ENCODE data around the gene GARIN3. TPM values are rescaled to one million over a fixed set of nuclear protein-coding genes. Genes with fewer than 3 reads are reported as not detected.

Gene GARIN3
- total RNA-seq, 1 experiment from 2014 or later: not detected

- in situ Hi-C loops (cut with HindIII; ENCODE audit: low pct_unique_long_range_greater_than_20kb, low sequenced_read_pairs): no loop called here
- no peak for DNase-seq (ENCODE audit: low read depth, low spot score)
Measured at GRCh38 chr5:157113002-157113401, 53.1 kb downstream of the GARIN3 start.

Other genes with a start within 250 kb of the GARIN3 start
- gene TIMD4, start 203.0 kb downstream of the GARIN3 start, total RNA-seq (2014; rRNA removed; shearing (Covaris generic)): not detected in 2 replicates
- not detected in 2 replicates for gene HAVCR1, start 107.1 kb downstream of the GARIN3 start, total RNA-seq (2014; rRNA removed; shearing (Covaris generic))
- gene HAVCR2, start 57.2 kb downstream of the GARIN3 start, total RNA-seq (2014; rRNA removed; shearing (Covaris generic)): not detected in 2 replicates
- 16.3 and 17.7 TPM in 2 replicates for gene MED7, start 23.4 kb downstream of the GARIN3 start, total RNA-seq (2014; rRNA removed; shearing (Covaris generic))
- 20.6 and 22.2 TPM in 2 replicates for gene ITK, start 14.6 kb upstream of the GARIN3 start, total RNA-seq (2014; rRNA removed; shearing (Covaris generic))
- 10.1 and 11.0 TPM in 2 replicates for gene CYFIP2, start 99.9 kb upstream of the GARIN3 start, total RNA-seq (2014; rRNA removed; shearing (Covaris generic))